ENCODE measurements around the gene LACC1. TPM values are rescaled to one million over a fixed set of nuclear protein-coding genes. Genes with fewer than 3 reads are reported as not detected.

LACC1 gene
- total RNA-seq, 1 donor from 2014 or later: 4.9 TPM

GRCh38 chr13:43936647-43937046 is 56.9 kb downstream of the LACC1 start:
- H3K27me3 Mint-ChIP-seq: peaks cover 16% of the 10 kb centered on the region
- ChIA-PET CTCF (no interaction called here), POLR2A (no interaction called here)
- H3K27ac Mint-ChIP-seq: no peak overlapping the region
- H3K9me3 Mint-ChIP-seq: peaks cover 2% of the 10 kb centered on the region
- H3K4me3 Mint-ChIP-seq: no peak overlapping the region
- intact Hi-C loops (cut with micrococcal nuclease): no loop called here
- peaks cover 14% of the 10 kb centered on the region for H3K4me1 Mint-ChIP-seq
- ATAC-seq (ENCODE audit: low read depth): no peak
- TF ChIP-seq, protein P1, sequence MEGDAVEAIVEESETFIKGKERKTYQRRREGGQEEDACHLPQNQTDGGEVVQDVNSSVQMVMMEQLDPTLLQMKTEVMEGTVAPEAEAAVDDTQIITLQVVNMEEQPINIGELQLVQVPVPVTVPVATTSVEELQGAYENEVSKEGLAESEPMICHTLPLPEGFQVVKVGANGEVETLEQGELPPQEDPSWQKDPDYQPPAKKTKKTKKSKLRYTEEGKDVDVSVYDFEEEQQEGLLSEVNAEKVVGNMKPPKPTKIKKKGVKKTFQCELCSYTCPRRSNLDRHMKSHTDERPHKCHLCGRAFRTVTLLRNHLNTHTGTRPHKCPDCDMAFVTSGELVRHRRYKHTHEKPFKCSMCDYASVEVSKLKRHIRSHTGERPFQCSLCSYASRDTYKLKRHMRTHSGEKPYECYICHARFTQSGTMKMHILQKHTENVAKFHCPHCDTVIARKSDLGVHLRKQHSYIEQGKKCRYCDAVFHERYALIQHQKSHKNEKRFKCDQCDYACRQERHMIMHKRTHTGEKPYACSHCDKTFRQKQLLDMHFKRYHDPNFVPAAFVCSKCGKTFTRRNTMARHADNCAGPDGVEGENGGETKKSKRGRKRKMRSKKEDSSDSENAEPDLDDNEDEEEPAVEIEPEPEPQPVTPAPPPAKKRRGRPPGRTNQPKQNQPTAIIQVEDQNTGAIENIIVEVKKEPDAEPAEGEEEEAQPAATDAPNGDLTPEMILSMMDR (IDR thresholded peaks at IDR 0.05): no peak
- DNase-seq: no peak
- no peaks in the 10 kb centered on the region for H3K36me3 Mint-ChIP-seq (ENCODE audit: low read depth)

DNA sequence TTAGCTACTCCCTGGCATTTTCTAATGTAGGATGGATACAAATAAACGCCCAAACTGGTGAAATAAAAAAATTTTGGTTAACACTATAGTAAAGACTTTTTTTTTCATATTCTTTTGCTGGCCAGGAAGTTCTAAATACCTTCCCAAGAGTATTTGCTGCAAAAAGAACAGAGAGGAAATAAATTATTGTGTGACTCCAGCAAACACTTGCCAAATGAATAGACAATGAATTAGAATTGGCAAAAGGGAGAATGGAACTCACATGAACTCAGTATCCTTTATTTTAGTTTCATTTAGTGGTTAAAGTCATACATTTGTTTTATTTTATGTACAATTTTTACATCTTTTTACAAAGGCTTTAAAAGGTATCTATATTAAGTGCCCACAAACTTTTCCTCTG is 58.1 kb downstream of the LACC1 start:
- Mint-ChIP-seq H3K4me1 (peaks cover 12% of the 10 kb centered on the region), H3K4me3 (no peak overlapping the region), H3K9me3 (peaks cover 2% of the 10 kb centered on the region), H3K27me3 (peaks cover 24% of the 10 kb centered on the region), H3K36me3 (ENCODE audit: low read depth) (no peaks in the 10 kb centered on the region), H3K27ac (no peak overlapping the region)
- ChIA-PET POLR2A (no interaction called here), CTCF (no interaction called here)
- TF ChIP-seq, protein P1 (IDR thresholded peaks at IDR 0.05): no peak
- DNase-seq (no peak), ATAC-seq (ENCODE audit: low read depth) (no peak)
- intact Hi-C loops (cut with micrococcal nuclease): no loop called here

GRCh38 chr13:43938449-43938848 is 58.7 kb downstream of the LACC1 start:
- TF ChIP-seq, protein P1 (IDR thresholded peaks at IDR 0.05): no peak
- DNase-seq (no peak), ATAC-seq (ENCODE audit: low read depth) (no peak)
- no peak overlapping the region for H3K27ac Mint-ChIP-seq
- POLR2A ChIA-PET: no interaction called here
- CTCF ChIA-PET: no interaction called here
- peaks cover 29% of the 10 kb centered on the region for H3K27me3 Mint-ChIP-seq
- peaks cover 6% of the 10 kb centered on the region for H3K4me1 Mint-ChIP-seq
- H3K36me3 Mint-ChIP-seq (ENCODE audit: low read depth): no peaks in the 10 kb centered on the region
- intact Hi-C loops (cut with micrococcal nuclease): no loop called here
- no peaks in the 10 kb centered on the region for H3K9me3 Mint-ChIP-seq
- no peak overlapping the region for H3K4me3 Mint-ChIP-seq

- ChIA-PET CTCF (no interaction called here), POLR2A (no interaction called here)
- H3K9me3 Mint-ChIP-seq: no peaks in the 10 kb centered on the region
- H3K27ac Mint-ChIP-seq: no peak overlapping the region
- H3K4me3 Mint-ChIP-seq: no peak overlapping the region
- H3K4me1 Mint-ChIP-seq: peaks cover 1% of the 10 kb centered on the region
- peaks cover 34% of the 10 kb centered on the region for H3K27me3 Mint-ChIP-seq
- no peaks in the 10 kb centered on the region for H3K36me3 Mint-ChIP-seq (ENCODE audit: low read depth)
- ATAC-seq (ENCODE audit: low read depth) (no peak), DNase-seq (no peak)
- intact Hi-C loops (cut with micrococcal nuclease): no loop called here
- TF ChIP-seq, protein P1 (IDR thresholded peaks at IDR 0.05): no peak
Observed at GRCh38 chr13:43939086-43939485, 59.4 kb downstream of the LACC1 start.

GRCh38 chr13:43942286-43942685 is 62.6 kb downstream of the LACC1 start:
- H3K9me3 Mint-ChIP-seq: no peaks in the 10 kb centered on the region
- ChIA-PET POLR2A (no interaction called here), CTCF (no interaction called here)
- DNase-seq: no peak
- H3K4me1 Mint-ChIP-seq: no peaks in the 10 kb centered on the region
- H3K36me3 Mint-ChIP-seq (ENCODE audit: low read depth): no peaks in the 10 kb centered on the region
- TF ChIP-seq, protein P1 (IDR thresholded peaks at IDR 0.05): no peak
- intact Hi-C loops (cut with micrococcal nuclease): no loop called here
- H3K27me3 Mint-ChIP-seq: peaks cover 33% of the 10 kb centered on the region
- ATAC-seq (ENCODE audit: low read depth): no peak
- no peak overlapping the region for H3K4me3 Mint-ChIP-seq
- no peak overlapping the region for H3K27ac Mint-ChIP-seq

Other genes starting within 250 kb of the LACC1 start
- not detected in 2 replicates for gene ENOX1, start 92.9 kb upstream of the LACC1 start, total RNA-seq
- 7.1 and 8.0 TPM in 2 replicates for gene CCDC122, start 164 bp upstream of the LACC1 start, total RNA-seq

Measured in activated B cell treated with CpG ODN at 0.5 μM for 24 hours (primary cell).